ENCODE data around the gene NRSN2. TPM values are rescaled to one million over a fixed set of nuclear protein-coding genes. Genes with fewer than 3 reads are reported as not detected.

NRSN2 gene
- total RNA-seq, 1 donor = 34.2 TPM

DNA sequence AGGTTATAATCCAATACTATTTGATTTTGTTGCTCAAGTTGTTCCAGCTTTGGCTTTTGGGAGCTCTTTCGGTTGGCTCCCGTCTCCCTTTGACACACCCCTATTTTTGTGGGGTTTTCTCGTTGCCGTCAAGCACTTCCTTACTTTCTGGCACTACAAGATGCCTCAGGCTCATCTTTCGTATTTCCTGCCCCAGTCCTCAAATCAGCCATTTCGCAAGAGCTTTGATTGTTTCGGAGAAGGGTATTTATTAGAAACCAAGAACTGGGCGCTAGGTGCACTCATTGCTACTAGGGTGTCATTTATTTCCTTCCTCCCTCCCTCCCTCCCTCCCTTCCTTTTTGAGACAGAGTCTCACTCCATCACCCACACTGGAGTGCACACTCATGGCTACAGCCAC is 34.8 kb upstream of the NRSN2 start:
- TF ChIP-seq, protein P1, sequence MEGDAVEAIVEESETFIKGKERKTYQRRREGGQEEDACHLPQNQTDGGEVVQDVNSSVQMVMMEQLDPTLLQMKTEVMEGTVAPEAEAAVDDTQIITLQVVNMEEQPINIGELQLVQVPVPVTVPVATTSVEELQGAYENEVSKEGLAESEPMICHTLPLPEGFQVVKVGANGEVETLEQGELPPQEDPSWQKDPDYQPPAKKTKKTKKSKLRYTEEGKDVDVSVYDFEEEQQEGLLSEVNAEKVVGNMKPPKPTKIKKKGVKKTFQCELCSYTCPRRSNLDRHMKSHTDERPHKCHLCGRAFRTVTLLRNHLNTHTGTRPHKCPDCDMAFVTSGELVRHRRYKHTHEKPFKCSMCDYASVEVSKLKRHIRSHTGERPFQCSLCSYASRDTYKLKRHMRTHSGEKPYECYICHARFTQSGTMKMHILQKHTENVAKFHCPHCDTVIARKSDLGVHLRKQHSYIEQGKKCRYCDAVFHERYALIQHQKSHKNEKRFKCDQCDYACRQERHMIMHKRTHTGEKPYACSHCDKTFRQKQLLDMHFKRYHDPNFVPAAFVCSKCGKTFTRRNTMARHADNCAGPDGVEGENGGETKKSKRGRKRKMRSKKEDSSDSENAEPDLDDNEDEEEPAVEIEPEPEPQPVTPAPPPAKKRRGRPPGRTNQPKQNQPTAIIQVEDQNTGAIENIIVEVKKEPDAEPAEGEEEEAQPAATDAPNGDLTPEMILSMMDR (IDR thresholded peaks at IDR 0.05; ENCODE audit: insufficient read depth, low read length) = no peak
- no peak overlapping the region for H3K4me3 ChIP-seq (ENCODE audit: low read depth, low read length)
- DNase-seq (ENCODE audit: low read depth) = no peak

- TF ChIP-seq, protein P1 (IDR thresholded peaks at IDR 0.05; ENCODE audit: insufficient read depth, low read length) = no peak
- no peak overlapping the region for H3K4me3 ChIP-seq (ENCODE audit: low read depth, low read length)
- DNase-seq (ENCODE audit: low read depth) = no peak
These were observed 34.0 kb upstream of the NRSN2 start for GRCh38 chr20:312866-313265.

DNA sequence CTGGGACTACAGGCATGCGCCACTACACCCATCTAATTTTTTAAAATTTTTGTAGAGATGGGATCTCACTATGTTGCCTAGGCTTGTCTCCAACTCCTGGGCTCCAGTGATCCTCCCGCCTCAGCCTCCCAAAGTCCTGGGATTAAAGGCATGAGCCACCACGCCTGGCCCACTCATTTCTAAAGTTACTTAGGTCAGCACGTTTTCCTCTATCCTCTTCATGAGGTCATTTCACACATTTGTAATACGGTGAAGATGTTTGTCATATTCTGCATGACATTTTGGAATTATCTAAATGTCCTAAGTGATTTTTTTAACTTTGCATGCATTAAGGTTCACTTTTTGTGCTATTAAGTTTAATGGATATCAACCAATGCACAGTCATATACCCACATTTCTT is 33.5 kb upstream of the NRSN2 start:
- no peak for DNase-seq (ENCODE audit: low read depth)
- TF ChIP-seq, protein P1 (IDR thresholded peaks at IDR 0.05; ENCODE audit: insufficient read depth, low read length) = no peak
- no peak overlapping the region for H3K4me3 ChIP-seq (ENCODE audit: low read depth, low read length)

DNA sequence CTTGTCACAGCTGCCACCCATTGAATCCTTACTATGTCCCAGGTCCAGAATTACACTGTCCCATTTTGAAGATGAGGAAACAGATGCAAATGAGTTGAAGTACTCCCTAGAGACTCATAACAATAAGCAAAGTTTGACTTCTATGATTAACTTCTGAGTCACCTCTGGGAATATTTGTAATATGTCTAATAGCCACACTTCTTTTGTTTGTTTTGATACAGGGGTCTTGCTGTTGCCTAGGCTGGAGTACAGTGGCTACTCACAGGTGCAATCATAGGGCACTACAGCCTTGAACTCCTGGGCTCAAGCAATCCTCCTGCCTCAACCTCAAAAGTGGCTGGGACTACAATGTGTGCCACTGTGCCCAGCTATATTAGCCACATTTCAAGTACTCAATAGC is 33.0 kb upstream of the NRSN2 start:
- TF ChIP-seq, protein P1 (IDR thresholded peaks at IDR 0.05; ENCODE audit: insufficient read depth, low read length) = no peak
- DNase-seq (ENCODE audit: low read depth) = peak; percentile 37
- no peak overlapping the region for H3K4me3 ChIP-seq (ENCODE audit: low read depth, low read length)

GRCh38 chr20:316316-317068 is 30.4 kb upstream of the NRSN2 start:
- no peak for DNase-seq (ENCODE audit: low read depth)
- H3K4me3 ChIP-seq (ENCODE audit: low read depth, low read length) = no peak overlapping the region
- TF ChIP-seq, protein P1 (IDR thresholded peaks at IDR 0.05; ENCODE audit: insufficient read depth, low read length) = no peak

- peak overlapping the region; percentile 89 for H3K4me3 ChIP-seq (ENCODE audit: low read depth, low read length)
- TF ChIP-seq, protein P1 (IDR thresholded peaks at IDR 0.05; ENCODE audit: insufficient read depth, low read length) = peak; percentile 63
- DNase-seq (ENCODE audit: low read depth) = peak; percentile 72
These were observed 22.5 kb upstream of the NRSN2 start for GRCh38 chr20:324177-325044.

All from fibroblast of the aortic adventitia (primary cell).